Right lobe of liver (tissue), 6 donors: ENCODE measurements around the gene SCN5A. TPM values are rescaled to one million over a fixed set of nuclear protein-coding genes. Genes with fewer than 3 reads are reported as not detected.

ENCODE experiments used
- ATAC-seq, 4 donors: fragments of 200-7000 bp; cut with Tn5 transposase; one replicate each; pipeline ENCODE4 v1.9.1; 2020; ENCODE audit warnings: mild to moderate bottlenecking in 4 of 4, moderate library complexity in 4 of 4
- DNase-seq, 3 donors: peaks; one replicate each; pipeline ENCODE4 v3.0.0-alpha.2; 2020
- H3K27ac ChIP-seq, 3 donors: fragments of 200-600 bp; one replicate each; pipeline ENCODE4 v1.8.0; 2022
- H3K27me3 ChIP-seq, 2 donors: fragments of 200-600 bp; one replicate each; pipeline ENCODE4 v1.8.0; 2022
- H3K36me3 ChIP-seq, 4 donors: fragments of 200-600 bp; sonication (generic) in 1 of 4; one replicate each; pipeline versions ENCODE4 v1.5.1 to v1.8.0; 2017 to 2022; ENCODE audit warnings: control low read depth in 1 of 4
- H3K4me1 ChIP-seq, 4 donors: fragments of 200-600 bp; sonication (generic) in 1 of 4; one replicate each; pipeline versions ENCODE4 v1.5.1 to v1.8.0; 2017 to 2022; ENCODE audit warnings: control low read depth in 1 of 4
- H3K4me3 ChIP-seq, 3 donors: fragments of 200-600 bp; one replicate each; pipeline ENCODE4 v1.8.0; 2022
- H3K9me3 ChIP-seq, 4 donors: fragments of 200-600 bp; sonication (generic) in 1 of 4; one replicate each; pipeline versions ENCODE4 v1.5.1 to v1.8.0; 2017 to 2022; ENCODE audit warnings: control low read depth in 1 of 4
- POLR2A ChIP-seq: fragments of 450-650 bp; IDR thresholded peaks from one replicate; pipeline ENCODE4 v1.6.1; 2017; ENCODE audit warnings: antibody characterized with exemption, mild to moderate bottlenecking
- WGBS: methylation state at CpG from one replicate; pipeline ENCODE4 v1.1.6; 2018; ENCODE audit warnings: low coverage, low lambda C conversion rate; ENCODE audit not compliant: insufficient coverage; ENCODE audit errors: missing lambda C conversion rate; 5-methylcytosine and 5-hydroxymethylcytosine counted together
- intact Hi-C, 2 donors: fragments of 100-400 bp; cut with DNase I; formaldehyde crosslinking; loops; one replicate each; pipeline versions ENCODE4 v1.11.2 to v1.14.1; 2022
- total RNA-seq, 6 experiments: library from RNA; depleted of rRNA in 2 of 6; stranded (reverse); fragments of >200 nt in 2 of 6; fragmentation: NEBNext Ultra II Directional in 3 of 6; extraction: Animal tissue kit (Norgen Biotek cat#: 25700) in 3 of 6; gene quantifications; one replicate each; pipeline versions ENCODE4 v1.1.0 to v1.2.4, GENCODE V29; 2016 to 2023
- TF ChIP-seq, protein P1 (sequence below), 4 donors: fragments of 200-600 bp in 3 of 4; fragments of 450-650 bp in 1 of 4; IDR thresholded peaks; one replicate each; pipeline versions ENCODE4 v1.5.1 to v1.8.0; 2016 to 2022; ENCODE audit warnings: antibody characterized with exemption in 4 of 4, mild to moderate bottlenecking in 2 of 4
- donor health status: DM: no; HTN: yes; CAD: no.
- donor health status: DM: no; HTN: no; CAD: no.
- donor health status: DM: no; HTN: no; CAD: no.
- donor health status: DM: no; HTN: yes; CAD: no.
- donor health status: DM: no; HTN: yes; CAD: no.

Gene SCN5A
- total RNA-seq, 6 experiments from 2014 or later, result 0.02 TPM; not detected in 5

DNA sequence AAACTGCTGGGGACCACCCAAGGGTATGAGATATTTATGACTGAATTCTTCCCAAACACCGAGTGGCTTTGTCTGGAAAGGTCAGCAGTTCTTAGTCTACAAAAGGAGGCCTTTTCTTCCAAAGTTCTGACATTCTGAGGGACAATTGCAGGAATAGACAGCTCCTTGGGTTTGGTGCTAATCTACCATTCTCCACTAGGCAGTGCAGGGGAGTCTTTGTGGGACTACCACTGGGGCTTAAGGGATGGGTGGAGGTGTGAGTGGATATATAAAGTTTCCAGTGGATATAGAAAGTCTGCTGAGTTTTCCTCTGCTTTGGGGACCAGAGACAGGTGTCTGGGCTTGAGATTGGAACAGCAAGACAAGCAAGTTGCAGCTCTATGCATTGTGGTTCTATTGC, 90.6 kb downstream of the SCN5A start:
- ATAC-seq (no peak), DNase-seq (no peak)
- Histone ChIP-seq H3K27ac (no peak overlapping the region), H3K27me3 (no peaks in the 10 kb centered on the region), H3K9me3 (no peaks in the 10 kb centered on the region), H3K4me3 (no peak overlapping the region), H3K4me1 (no peaks in the 10 kb centered on the region), H3K36me3 (no peaks in the 10 kb centered on the region)
- TF ChIP-seq, protein P1, sequence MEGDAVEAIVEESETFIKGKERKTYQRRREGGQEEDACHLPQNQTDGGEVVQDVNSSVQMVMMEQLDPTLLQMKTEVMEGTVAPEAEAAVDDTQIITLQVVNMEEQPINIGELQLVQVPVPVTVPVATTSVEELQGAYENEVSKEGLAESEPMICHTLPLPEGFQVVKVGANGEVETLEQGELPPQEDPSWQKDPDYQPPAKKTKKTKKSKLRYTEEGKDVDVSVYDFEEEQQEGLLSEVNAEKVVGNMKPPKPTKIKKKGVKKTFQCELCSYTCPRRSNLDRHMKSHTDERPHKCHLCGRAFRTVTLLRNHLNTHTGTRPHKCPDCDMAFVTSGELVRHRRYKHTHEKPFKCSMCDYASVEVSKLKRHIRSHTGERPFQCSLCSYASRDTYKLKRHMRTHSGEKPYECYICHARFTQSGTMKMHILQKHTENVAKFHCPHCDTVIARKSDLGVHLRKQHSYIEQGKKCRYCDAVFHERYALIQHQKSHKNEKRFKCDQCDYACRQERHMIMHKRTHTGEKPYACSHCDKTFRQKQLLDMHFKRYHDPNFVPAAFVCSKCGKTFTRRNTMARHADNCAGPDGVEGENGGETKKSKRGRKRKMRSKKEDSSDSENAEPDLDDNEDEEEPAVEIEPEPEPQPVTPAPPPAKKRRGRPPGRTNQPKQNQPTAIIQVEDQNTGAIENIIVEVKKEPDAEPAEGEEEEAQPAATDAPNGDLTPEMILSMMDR (IDR thresholded peaks at IDR 0.05), result no peak
- TF ChIP-seq POLR2A, result no peak
- intact Hi-C loops, result no loop called here
- 50% methylated on average over 1 of the region's 1 CpG for WGBS

DNA sequence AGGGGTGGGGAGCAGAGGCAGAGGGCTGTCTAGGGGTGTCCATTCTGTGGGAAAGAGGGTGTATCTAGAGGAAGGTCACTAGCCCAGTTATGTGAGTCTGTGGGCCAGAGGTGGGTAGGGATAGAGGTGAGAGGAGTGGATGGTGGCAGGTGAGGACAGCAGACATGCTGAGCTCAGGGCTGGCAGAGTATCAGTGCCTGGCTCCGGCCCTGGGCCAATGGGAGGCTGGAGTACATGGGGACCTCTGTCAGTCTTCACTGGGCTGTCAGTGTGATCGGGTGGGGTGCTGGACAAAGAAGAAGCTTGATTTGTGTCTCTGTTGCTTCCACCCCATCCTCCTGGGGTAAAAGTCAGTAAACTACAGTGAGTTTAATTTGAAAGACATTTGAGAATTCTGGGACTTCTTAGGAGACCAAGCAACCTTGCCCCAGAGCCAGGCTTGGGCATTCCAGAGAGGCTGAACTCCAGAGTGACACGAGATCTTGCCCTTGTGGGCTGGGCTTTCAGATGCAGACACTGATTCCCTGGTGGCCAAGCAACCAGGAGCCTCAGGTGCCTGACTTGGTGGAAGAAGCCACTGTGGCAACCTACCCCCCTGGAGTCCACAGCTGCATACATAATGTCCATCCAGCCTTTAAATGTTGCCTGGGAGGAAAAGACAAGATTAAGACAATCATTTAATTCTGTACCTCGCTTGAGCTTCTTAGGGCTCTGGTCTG, 92.7 kb downstream of the SCN5A start:
- ATAC-seq (no peak), DNase-seq (peak in 1 of 3 donors; percentile 10)
- WGBS, result 29% methylated on average over 3 of the region's 4 CpGs
- Histone ChIP-seq H3K27me3 (no peaks in the 10 kb centered on the region), H3K4me3 (no peak overlapping the region), H3K36me3 (no peaks in the 10 kb centered on the region), H3K27ac (no peak overlapping the region), H3K9me3 (no peaks in the 10 kb centered on the region), H3K4me1 (no peaks in the 10 kb centered on the region)
- TF ChIP-seq, protein P1 (IDR thresholded peaks at IDR 0.05), result no peak
- no peak for TF ChIP-seq POLR2A
- intact Hi-C loops, result no loop called here

DNA sequence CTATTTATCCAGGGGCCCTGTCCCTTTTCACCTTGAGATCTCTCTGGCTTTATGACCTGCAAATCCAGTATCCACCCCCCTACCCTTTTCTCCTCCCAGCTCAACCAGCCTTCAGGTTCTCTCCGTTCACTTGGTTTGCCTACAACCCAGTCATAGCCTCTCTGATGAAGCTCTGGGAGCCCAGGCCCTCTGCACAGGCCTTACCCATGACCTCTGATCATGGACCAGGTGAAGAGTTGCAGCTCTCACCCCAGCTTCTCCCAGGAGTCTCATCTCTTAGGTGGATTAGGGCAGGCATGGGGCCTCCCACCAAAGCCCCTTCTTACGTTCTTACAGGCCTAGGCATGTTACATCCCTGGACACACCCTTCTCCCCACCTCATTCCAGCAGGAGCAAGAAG, 93.6 kb downstream of the SCN5A start:
- intact Hi-C loops, result no loop called here
- Histone ChIP-seq H3K27me3 (no peaks in the 10 kb centered on the region), H3K27ac (no peak overlapping the region), H3K4me3 (no peak overlapping the region), H3K4me1 (no peaks in the 10 kb centered on the region), H3K36me3 (no peaks in the 10 kb centered on the region), H3K9me3 (no peaks in the 10 kb centered on the region)
- no peak for TF ChIP-seq POLR2A
- TF ChIP-seq, protein P1 (IDR thresholded peaks at IDR 0.05), result no peak
- no peak for ATAC-seq
- DNase-seq, result no peak
- WGBS, result 78% methylated on average over 1 of the region's 2 CpGs

DNA sequence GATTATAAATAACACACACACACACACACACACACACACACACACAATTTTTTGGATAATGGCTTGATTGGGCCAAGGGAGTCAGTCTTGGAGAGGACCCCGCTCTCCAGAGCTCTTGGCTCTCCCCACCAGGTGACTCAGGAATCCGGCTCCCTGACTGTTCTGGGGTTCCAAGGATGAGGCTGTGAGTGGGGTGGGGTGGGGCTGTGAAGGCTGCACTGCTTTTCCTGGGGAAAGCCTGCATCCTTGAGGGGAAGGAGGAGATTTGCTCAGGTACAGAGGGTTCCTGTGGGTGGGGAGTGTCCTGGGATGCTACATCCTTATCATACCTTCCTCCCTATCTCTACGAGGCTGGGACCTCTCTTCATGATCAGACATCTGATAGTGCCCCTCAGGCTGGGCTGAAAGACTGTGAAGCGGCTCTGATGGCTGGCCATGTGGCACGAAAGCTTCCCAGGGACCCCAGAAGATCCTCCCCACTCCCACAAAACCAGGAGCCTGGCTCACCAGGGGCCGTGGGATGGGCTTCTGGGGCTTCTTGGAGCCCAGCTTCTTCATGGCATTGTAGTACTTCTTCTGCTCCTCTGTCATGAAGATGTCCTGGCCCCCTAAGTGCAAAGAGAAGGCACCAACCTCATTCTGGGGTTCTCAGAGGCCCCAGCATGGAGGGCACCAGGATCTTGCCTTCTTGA, 94.2 kb downstream of the SCN5A start:
- WGBS, result 50% methylated on average over 1 of the region's 6 CpGs
- DNase-seq (no peak), ATAC-seq (no peak)
- intact Hi-C loops, result no loop called here
- no peak overlapping the region for H3K4me3 ChIP-seq
- no peaks in the 10 kb centered on the region for H3K36me3 ChIP-seq
- no peaks in the 10 kb centered on the region for H3K9me3 ChIP-seq
- no peak overlapping the region for H3K27ac ChIP-seq
- TF ChIP-seq, protein P1 (IDR thresholded peaks at IDR 0.05), result no peak
- TF ChIP-seq POLR2A, result no peak
- H3K4me1 ChIP-seq, result no peaks in the 10 kb centered on the region
- no peaks in the 10 kb centered on the region for H3K27me3 ChIP-seq
